ENCODE results near the gene FSTL3.
A peak's percentile ranks its signal among the peaks of the same experiment; 100 is the strongest.
"Not testable (repeated sequence)": the region's sequence is repeated elsewhere in the genome, so short reads cannot be mapped to it uniquely, and the experiment has no call there.

The FSTL3 gene

GRCh38 chr19:682678-683320 is 6.6 kb downstream of the FSTL3 start:
- DNase-seq (ENCODE audit: low spot score) = no peak

- no peak for DNase-seq (ENCODE audit: low spot score)
Observed at GRCh38 chr19:685454-685931, 9.3 kb downstream of the FSTL3 start.

GRCh38 chr19:686589-687297 is 10.6 kb downstream of the FSTL3 start:
- no peak for DNase-seq (ENCODE audit: low spot score)

GRCh38 chr19:687569-688166 is 11.5 kb downstream of the FSTL3 start:
- DNase-seq (ENCODE audit: low spot score) = no peak

GRCh38 chr19:688214-688613 is 12.0 kb downstream of the FSTL3 start:
- no peak for DNase-seq (ENCODE audit: low spot score)

- DNase-seq (ENCODE audit: low spot score) = no peak
Observed at GRCh38 chr19:688992-689391, 12.8 kb downstream of the FSTL3 start.

- DNase-seq (ENCODE audit: low spot score) = no peak
Observed at GRCh38 chr19:690203-690602, 14.0 kb downstream of the FSTL3 start.

GRCh38 chr19:694481-695351 is 18.5 kb downstream of the FSTL3 start:
- DNase-seq (ENCODE audit: low spot score) = no peak

GRCh38 chr19:695352-695949 is 19.3 kb downstream of the FSTL3 start, which contains the start of gene PRSS57:
TSS of gene PRSS57 (minus strand) at chr19:695452. CDS start at chr19:695430, 22 bp downstream.
- DNase-seq (ENCODE audit: low spot score) = no peak

GRCh38 chr19:698529-698928 is 22.3 kb downstream of the FSTL3 start:
- DNase-seq (ENCODE audit: low spot score) = not testable (repeated sequence)

- DNase-seq (ENCODE audit: low spot score) = not testable (repeated sequence)
Observed at GRCh38 chr19:699885-700284, 23.7 kb downstream of the FSTL3 start.

GRCh38 chr19:702847-703246 is 26.7 kb downstream of the FSTL3 start:
- not testable (repeated sequence) for DNase-seq (ENCODE audit: low spot score)

- DNase-seq (ENCODE audit: low spot score) = no peak
Observed at GRCh38 chr19:703329-703650, 27.1 kb downstream of the FSTL3 start.

- DNase-seq (ENCODE audit: low spot score) = peak; percentile 75
Observed at GRCh38 chr19:703651-704446, 27.7 kb downstream of the FSTL3 start.

- no peak for DNase-seq (ENCODE audit: low spot score)
Observed at GRCh38 chr19:704447-704741, 28.2 kb downstream of the FSTL3 start.

GRCh38 chr19:708154-709143 is 32.3 kb downstream of the FSTL3 start, which contains the start of gene PALM:
TSS of gene PALM (plus strand) at chr19:708935. CDS start at chr19:709147, 212 bp downstream.
- no peak for DNase-seq (ENCODE audit: low spot score)

GRCh38 chr19:709196-709964 is 33.2 kb downstream of the FSTL3 start:
- DNase-seq (ENCODE audit: low spot score) = no peak

- no peak for DNase-seq (ENCODE audit: low spot score)
Observed at GRCh38 chr19:709965-710571, 33.9 kb downstream of the FSTL3 start.

GRCh38 chr19:710767-711166 is 34.6 kb downstream of the FSTL3 start:
- DNase-seq (ENCODE audit: low spot score) = no peak

Measured in left forelimb (tissue), 1 donor.